ENCODE data around the gene BDKRB2.

BDKRB2 gene

GRCh38 chr14:96263347-96264199, 58.9 kb downstream of the BDKRB2 start:
- no peak for DNase-seq (ENCODE audit: low spot score)
- TF ChIP-seq CTCF (IDR thresholded peaks at IDR 0.05; ENCODE audit: extremely low read depth, insufficient read depth, missing control alignments) = no peak
- in situ Hi-C loops (cut with MboI; ENCODE audit: low pct_unique_long_range_greater_than_20kb, low sequenced_read_pairs, unreplicated experiment) = no loop called here

DNA sequence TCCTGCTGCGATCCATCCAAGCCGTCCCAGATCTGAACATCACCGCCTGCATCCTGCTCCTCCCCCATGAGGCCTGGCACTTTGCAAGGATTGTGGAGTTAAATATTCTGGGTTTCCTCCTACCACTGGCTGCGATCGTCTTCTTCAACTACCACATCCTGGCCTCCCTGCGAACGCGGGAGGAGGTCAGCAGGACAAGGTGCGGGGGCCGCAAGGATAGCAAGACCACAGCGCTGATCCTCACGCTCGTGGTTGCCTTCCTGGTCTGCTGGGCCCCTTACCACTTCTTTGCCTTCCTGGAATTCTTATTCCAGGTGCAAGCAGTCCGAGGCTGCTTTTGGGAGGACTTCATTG, 59.5 kb downstream of the BDKRB2 start:
- no peak for TF ChIP-seq CTCF (IDR thresholded peaks at IDR 0.05; ENCODE audit: extremely low read depth, insufficient read depth, missing control alignments)
- DNase-seq (ENCODE audit: low spot score) = no peak
- in situ Hi-C loops (cut with MboI; ENCODE audit: low pct_unique_long_range_greater_than_20kb, low sequenced_read_pairs, unreplicated experiment) = no loop called here

- in situ Hi-C loops (cut with MboI; ENCODE audit: low pct_unique_long_range_greater_than_20kb, low sequenced_read_pairs, unreplicated experiment) = no loop called here
- TF ChIP-seq CTCF (IDR thresholded peaks at IDR 0.05; ENCODE audit: extremely low read depth, insufficient read depth, missing control alignments) = peak; percentile 9
- DNase-seq (ENCODE audit: low spot score) = no peak
Observed at GRCh38 chr14:96264853-96265252, 60.2 kb downstream of the BDKRB2 start.

- no peak for DNase-seq (ENCODE audit: low spot score)
- in situ Hi-C loops (cut with MboI; ENCODE audit: low pct_unique_long_range_greater_than_20kb, low sequenced_read_pairs, unreplicated experiment) = no loop called here
- TF ChIP-seq CTCF (IDR thresholded peaks at IDR 0.05; ENCODE audit: extremely low read depth, insufficient read depth, missing control alignments) = no peak
Observed at GRCh38 chr14:96265383-96266095, 60.9 kb downstream of the BDKRB2 start.

- no peak for TF ChIP-seq CTCF (IDR thresholded peaks at IDR 0.05; ENCODE audit: extremely low read depth, insufficient read depth, missing control alignments)
- DNase-seq (ENCODE audit: low spot score) = no peak
- in situ Hi-C loops (cut with MboI; ENCODE audit: low pct_unique_long_range_greater_than_20kb, low sequenced_read_pairs, unreplicated experiment) = no loop called here
Observed at GRCh38 chr14:96267336-96267735, 62.7 kb downstream of the BDKRB2 start.

GRCh38 chr14:96267916-96268315, 63.3 kb downstream of the BDKRB2 start:
- no peak for TF ChIP-seq CTCF (IDR thresholded peaks at IDR 0.05; ENCODE audit: extremely low read depth, insufficient read depth, missing control alignments)
- in situ Hi-C loops (cut with MboI; ENCODE audit: low pct_unique_long_range_greater_than_20kb, low sequenced_read_pairs, unreplicated experiment) = no loop called here
- DNase-seq (ENCODE audit: low spot score) = no peak
